GM19395 (cell line): Measurements from ENCODE around the gene GPANK1.
A peak's percentile ranks its signal among the peaks of the same experiment; 100 is the strongest.

Experiments
- ATAC-seq: cut with Tn5 transposase; IDR thresholded peaks from one replicate; pipeline ENCODE4 v1.9.1; 2021; ENCODE audit warnings: mild to moderate bottlenecking, moderate library complexity; ENCODE audit not compliant: unreplicated experiment

The GPANK1 gene

GRCh38 chr6:31691564-31692108 is 26.8 kb upstream of the GPANK1 start:
- no peak for ATAC-seq

- no peak for ATAC-seq
These were observed 26.3 kb upstream of the GPANK1 start for GRCh38 chr6:31691078-31691463.

GRCh38 chr6:31690231-31691077 is 25.7 kb upstream of the GPANK1 start:
- ATAC-seq: no peak

GRCh38 chr6:31689249-31690110 is 24.7 kb upstream of the GPANK1 start:
- ATAC-seq: no peak

GRCh38 chr6:31687860-31688693 is 23.3 kb upstream of the GPANK1 start:
- ATAC-seq: no peak

GRCh38 chr6:31687321-31687720 is 22.5 kb upstream of the GPANK1 start:
- ATAC-seq: no peak

GRCh38 chr6:31686483-31686882 is 21.7 kb upstream of the GPANK1 start:
- ATAC-seq: no peak

- ATAC-seq: no peak
These were observed 18.8 kb upstream of the GPANK1 start for GRCh38 chr6:31683591-31683990.

- ATAC-seq: peak; percentile 27
These were observed 16.4 kb upstream of the GPANK1 start for GRCh38 chr6:31681135-31681671.

- peak; percentile 52 for ATAC-seq
These were observed 15.7 kb upstream of the GPANK1 start, which contains the start of gene LY6G5C for GRCh38 chr6:31680226-31681134. LY6G5C (minus strand) TSS chr6:31681067; CDS start chr6:31680373, 694 bp downstream.

- ATAC-seq: no peak
These were observed 13.2 kb upstream of the GPANK1 start for GRCh38 chr6:31677955-31678354.

- no peak for ATAC-seq
These were observed 12.1 kb upstream of the GPANK1 start for GRCh38 chr6:31676904-31677303.

- no peak for ATAC-seq
These were observed 11.6 kb upstream of the GPANK1 start for GRCh38 chr6:31676322-31676903.

GRCh38 chr6:31669676-31670075 is 4.9 kb upstream of the GPANK1 start, which contains the start of gene LY6G5B:
LY6G5B (plus strand) TSS chr6:31669976; CDS start chr6:31670951, 975 bp downstream.
- ATAC-seq: no peak

GRCh38 chr6:31666337-31666965 is 1.7 kb upstream of the GPANK1 start:
- ATAC-seq: no peak

- peak; percentile 70 for ATAC-seq
These were observed 922 bp upstream of the GPANK1 start, which contains the start of gene CSNK2B for GRCh38 chr6:31665501-31666336. CSNK2B (plus strand) TSS chr6:31666080; CDS start chr6:31666832, 752 bp downstream.
